A549 (cell line): ENCODE data around the gene CNST. TPM values are rescaled to one million over a fixed set of nuclear protein-coding genes. Genes with fewer than 3 reads are reported as not detected.

Source experiments
- ATAC-seq, 2 experiments: fragments of 200-7000 bp in 1 of 2; fragments of >200 bp in 1 of 2; cut with Nextera tagmentation in 1 of 2; cut with Tn5 transposase in 1 of 2; 3 replicates each; pipeline versions ENCODE4 v1.8.0 to v1.9.1; 2018 to 2020; ENCODE audit warnings: mild to moderate bottlenecking in 1 of 2, moderate library complexity in 1 of 2
- CTCF ChIA-PET: fragments of 300-600 bp; sonication (Branson Sonifier 250); formaldehyde crosslinking; extraction: SDS; loops from one replicate; lab custom pipeline; 2021; ENCODE audit warnings: antibody characterized with exemption, inconsistent platforms; lab: Yijun Ruan, JAX
- POLR2A ChIA-PET: fragments of 350-600 bp; formaldehyde crosslinking; extraction: SDS; loops from one replicate; lab custom pipeline; 2021; ENCODE audit warnings: antibody characterized with exemption, inconsistent platforms; lab: Yijun Ruan, JAX
- DNase-seq, 2 experiments: peaks; one replicate each; pipeline versions ENCODE4 v3.0.0 to v3.0.0-alpha.2; 2011 to 2016; ENCODE audit warnings: low read depth in 1 of 2, low spot score in 1 of 2
- FAIRE-seq: peaks from 2 replicates; lab custom pipeline; 2011; peaks lifted over from hg19 to GRCh38; lab: Jason Lieb, UNC
- H3K27ac ChIP-seq, 2 experiments: fragments of >200 bp; sonication (Bioruptor Twin); formaldehyde crosslinking; 3 replicates each; pipeline ENCODE4 v1.5.1; 2016 to 2017
- H3K4me1 ChIP-seq: fragments of >200 bp; sonication (Bioruptor Twin); formaldehyde crosslinking; 3 replicates; pipeline ENCODE4 v1.6.1; 2016
- H3K4me2 ChIP-seq: fragments of >200 bp; sonication (Bioruptor Twin); formaldehyde crosslinking; 3 replicates; pipeline ENCODE4 v1.6.1; 2016
- H3K4me3 ChIP-seq: fragments of >200 bp; sonication (Bioruptor Twin); formaldehyde crosslinking; 3 replicates; pipeline ENCODE4 v1.5.1; 2016
- H3K9me3 ChIP-seq: fragments of >200 bp; sonication (Bioruptor Twin); formaldehyde crosslinking; 3 replicates; pipeline ENCODE4 v1.6.1; 2016
- ATOH8 ChIP-seq: fragments of 250-450 bp; sonication (Bioruptor Pico); IDR thresholded peaks from 2 replicates; pipeline ENCODE4 v1.5.0; 2020; ENCODE audit warnings: low read depth, mild to moderate bottlenecking, moderate library complexity
- CEBPB ChIP-seq, 2 experiments: fragments of >200 bp in 1 of 2; sonication (Bioruptor Twin) in 1 of 2; formaldehyde crosslinking in 1 of 2; IDR thresholded peaks; 2 replicates each; pipeline ENCODE4 v1.6.1; 2012 to 2016
- E2F6 ChIP-seq: IDR thresholded peaks from 2 replicates; pipeline ENCODE4 v1.6.1; 2012; ENCODE audit warnings: low read depth, borderline replicate concordance
- ELK1 ChIP-seq: fragments of 150-350 bp; IDR thresholded peaks from 2 replicates; pipeline ENCODE4 v1.6.1; 2014; ENCODE audit warnings: low read depth, mild to moderate bottlenecking, low read length
- FOXS1 ChIP-seq: fragments of 250-450 bp; sonication (Bioruptor Pico); IDR thresholded peaks from 2 replicates; pipeline ENCODE4 v1.5.0; 2020; ENCODE audit warnings: mild to moderate bottlenecking, moderate library complexity
- GATA3 ChIP-seq: IDR thresholded peaks from 2 replicates; pipeline ENCODE4 v1.6.1; 2012; ENCODE audit warnings: borderline replicate concordance
- HDAC2 ChIP-seq: fragments of 200-600 bp; sonication (generic); IDR thresholded peaks from 2 replicates; pipeline ENCODE4 v1.6.1; 2016
- HEYL ChIP-seq: fragments of 250-450 bp; sonication (Bioruptor Pico); IDR thresholded peaks from 2 replicates; pipeline ENCODE4 v1.8.0; 2021; ENCODE audit warnings: mild to moderate bottlenecking, moderate library complexity
- HMGXB4 ChIP-seq: fragments of 250-450 bp; sonication (Bioruptor Pico); IDR thresholded peaks from 2 replicates; pipeline ENCODE4 v1.5.0; 2021; ENCODE audit warnings: mild to moderate bottlenecking, moderate library complexity, borderline replicate concordance
- HOXB13 ChIP-seq: fragments of 250-450 bp; sonication (Bioruptor Pico); IDR thresholded peaks from 2 replicates; pipeline ENCODE4 v1.5.0; 2020; ENCODE audit warnings: low read depth, mild to moderate bottlenecking, moderate library complexity
- HOXB5 ChIP-seq: fragments of 250-450 bp; sonication (Bioruptor Pico); IDR thresholded peaks from 2 replicates; pipeline ENCODE4 v1.5.0; 2020; ENCODE audit warnings: mild to moderate bottlenecking, moderate library complexity
- KDM1A ChIP-seq: fragments of 200-600 bp; sonication (generic); IDR thresholded peaks from 2 replicates; pipeline ENCODE4 v1.6.1; 2016; ENCODE audit warnings: low read depth, mild to moderate bottlenecking
- MAFK ChIP-seq: fragments of 450-650 bp; IDR thresholded peaks from 2 replicates; pipeline ENCODE4 v1.6.1; 2014; ENCODE audit not compliant: partially characterized antibody
- MAZ ChIP-seq: fragments of 150-350 bp; IDR thresholded peaks from 2 replicates; pipeline ENCODE4 v1.6.1; 2014; ENCODE audit warnings: antibody characterized with exemption, low read depth, low read length, borderline replicate concordance
- MYC ChIP-seq: IDR thresholded peaks from 2 replicates; pipeline ENCODE4 v1.6.1; 2012; ENCODE audit warnings: mild to moderate bottlenecking, inconsistent platforms, low read length, improper control_type of control experiment, borderline replicate concordance
- PBX3 ChIP-seq: IDR thresholded peaks from 2 replicates; pipeline ENCODE4 v1.6.1; 2012
- PHF8 ChIP-seq: fragments of 200-600 bp; sonication (generic); IDR thresholded peaks from 2 replicates; pipeline ENCODE4 v1.6.1; 2016; ENCODE audit warnings: low read depth, mild to moderate bottlenecking, antibody characterized with exemption, moderate library complexity, borderline replicate concordance
- RAD21 ChIP-seq, 2 experiments: fragments of >200 bp in 1 of 2; sonication (Bioruptor Twin) in 1 of 2; formaldehyde crosslinking in 1 of 2; IDR thresholded peaks in 1 of 2; conservative IDR thresholded peaks in 1 of 2; 2 replicates in 1 of 2; 3 replicates in 1 of 2; pipeline ENCODE4 v1.6.1; 2012 to 2018; ENCODE audit warnings: inconsistent platforms in 1 of 2
- RNF2 ChIP-seq: fragments of 200-600 bp; sonication (generic); IDR thresholded peaks from 2 replicates; pipeline ENCODE4 v1.6.1; 2016; ENCODE audit warnings: low read depth, mild to moderate bottlenecking, antibody characterized with exemption, moderate library complexity, borderline replicate concordance
- TFCP2L1 ChIP-seq: fragments of 250-450 bp; sonication (Bioruptor Pico); IDR thresholded peaks from 2 replicates; pipeline ENCODE4 v1.5.0; 2021; ENCODE audit warnings: mild to moderate bottlenecking
- ZNF302 ChIP-seq: fragments of 250-450 bp; sonication (Bioruptor Pico); IDR thresholded peaks from 2 replicates; pipeline ENCODE4 v1.9.0; 2021; ENCODE audit warnings: inconsistent platforms, mild to moderate bottlenecking, moderate library complexity
- ZSCAN20 ChIP-seq: fragments of 250-450 bp; sonication (Bioruptor Pico); IDR thresholded peaks from 2 replicates; pipeline ENCODE4 v1.8.0; 2022; ENCODE audit warnings: mild to moderate bottlenecking, moderate library complexity
- WGBS: methylation state at CpG from one replicate; pipeline ENCODE4 v1.1.6; 2017; ENCODE audit errors: missing lambda C conversion rate; 5-methylcytosine and 5-hydroxymethylcytosine counted together
- polyA plus RNA-seq, 4 experiments: library from polyadenylated mRNA; depleted of rRNA in 3 of 4; stranded (reverse); fragments of >200 nt; fragmentation: RNase III in 1 of 4; extraction: RNeasy Plus Mini Kit Qiagen cat#74134 plus additional on column Dnase treatment in 1 of 4; gene quantifications; 2 replicates in 3 of 4; 3 replicates in 1 of 4; pipeline ENCODE4 v1.2.3, GENCODE V29; 2011 to 2017

Gene CNST
- polyA plus RNA-seq, 2 of the 4 experiments (the other 2 are of a cell fraction): 7.9 to 23.0 TPM

GRCh38 chr1:246639732-246640131 lies 73.5 kb downstream of the CNST start:
- no peak for TF ChIP-seq RNF2
- TF ChIP-seq HDAC2: no peak
- no peak for TF ChIP-seq ELK1
- TF ChIP-seq E2F6: no peak
- no peak for TF ChIP-seq RAD21 (conservative IDR thresholded peaks at IDR 0.05 in 1 of 2, IDR thresholded peaks at IDR 0.05 in 1 of 2)
- no peak for TF ChIP-seq HOXB5 (CRISPR knock-in tag)
- TF ChIP-seq HEYL (CRISPR knock-in tag): no peak
- no peak for TF ChIP-seq MYC
- TF ChIP-seq HMGXB4 (CRISPR knock-in tag): no peak
- no peak for TF ChIP-seq MAFK
- no peak for TF ChIP-seq HOXB13
- TF ChIP-seq ATOH8 (CRISPR knock-in tag): no peak
- TF ChIP-seq ZSCAN20 (CRISPR knock-in tag): no peak
- no peak for TF ChIP-seq PBX3
- no peak for TF ChIP-seq ZNF302 (CRISPR knock-in tag)
- TF ChIP-seq TFCP2L1 (CRISPR knock-in tag): no peak
- TF ChIP-seq CEBPB (IDR thresholded peaks at IDR 0.05): no peak
- no peaks in the 10 kb centered on the region for H3K4me1 ChIP-seq
- no peaks in the 10 kb centered on the region for H3K9me3 ChIP-seq
- WGBS: 87% methylated on average over 9 of the region's 9 CpGs
- no peak overlapping the region for H3K4me2 ChIP-seq
- ChIA-PET POLR2A (no interaction called here), CTCF (no interaction called here)
- no peak for DNase-seq
- no peak overlapping the region for H3K27ac ChIP-seq
- ATAC-seq: no peak
- no peak for FAIRE-seq
- H3K4me3 ChIP-seq: no peak overlapping the region

- no peak for DNase-seq
- ATAC-seq: no peak
- ChIA-PET POLR2A (no interaction called here), CTCF (no interaction called here)
- Histone ChIP-seq H3K27ac (no peak overlapping the region), H3K4me2 (no peak overlapping the region), H3K4me3 (no peak overlapping the region), H3K9me3 (no peaks in the 10 kb centered on the region), H3K4me1 (no peaks in the 10 kb centered on the region)
- WGBS: 94% methylated on average over 2 of the region's 2 CpGs
- no peak for FAIRE-seq
- TF ChIP-seq ZNF302 (CRISPR knock-in tag): no peak
- no peak for TF ChIP-seq FOXS1
- TF ChIP-seq GATA3: no peak
- no peak for TF ChIP-seq PHF8
- TF ChIP-seq KDM1A: no peak
- no peak for TF ChIP-seq MAZ
Measured at GRCh38 chr1:246640747-246641146, 74.5 kb downstream of the CNST start.
